MG63 (cell line): ENCODE results near the gene CYGB. TPM values are rescaled to one million over a fixed set of nuclear protein-coding genes. Genes with fewer than 3 reads are reported as not detected.

Experiments
- DNase-seq: peaks from one replicate; pipeline ENCODE4 v3.0.0-alpha.2; 2020
- H3K27me3 ChIP-seq: fragments of 250-450 bp; sonication (Bioruptor Pico); 2 replicates; pipeline ENCODE4 v1.5.1; 2020; ENCODE audit warnings: mild to moderate bottlenecking, moderate library complexity
- H3K36me3 ChIP-seq: fragments of 250-450 bp; sonication (Bioruptor Pico); 2 replicates; pipeline ENCODE4 v1.5.1; 2020; ENCODE audit warnings: mild to moderate bottlenecking, moderate library complexity
- H3K4me3 ChIP-seq: fragments of 250-450 bp; sonication (Bioruptor Pico); 2 replicates; pipeline ENCODE4 v1.5.1; 2020; ENCODE audit warnings: mild to moderate bottlenecking, moderate library complexity
- H3K9me3 ChIP-seq: fragments of 250-450 bp; sonication (Bioruptor Pico); 2 replicates; pipeline ENCODE4 v1.5.1; 2020; ENCODE audit warnings: mild to moderate bottlenecking, moderate library complexity
- total RNA-seq: library from RNA; depleted of rRNA; stranded (reverse); fragments of >200 nt; shearing (Covaris generic); gene quantifications from 2 replicates; pipeline ENCODE4 v1.2.3, GENCODE V29; 2014; ENCODE audit warnings: low replicate concordance

Gene CYGB
- total RNA-seq, 1 experiment from 2014 or later: 14.0 TPM

DNA sequence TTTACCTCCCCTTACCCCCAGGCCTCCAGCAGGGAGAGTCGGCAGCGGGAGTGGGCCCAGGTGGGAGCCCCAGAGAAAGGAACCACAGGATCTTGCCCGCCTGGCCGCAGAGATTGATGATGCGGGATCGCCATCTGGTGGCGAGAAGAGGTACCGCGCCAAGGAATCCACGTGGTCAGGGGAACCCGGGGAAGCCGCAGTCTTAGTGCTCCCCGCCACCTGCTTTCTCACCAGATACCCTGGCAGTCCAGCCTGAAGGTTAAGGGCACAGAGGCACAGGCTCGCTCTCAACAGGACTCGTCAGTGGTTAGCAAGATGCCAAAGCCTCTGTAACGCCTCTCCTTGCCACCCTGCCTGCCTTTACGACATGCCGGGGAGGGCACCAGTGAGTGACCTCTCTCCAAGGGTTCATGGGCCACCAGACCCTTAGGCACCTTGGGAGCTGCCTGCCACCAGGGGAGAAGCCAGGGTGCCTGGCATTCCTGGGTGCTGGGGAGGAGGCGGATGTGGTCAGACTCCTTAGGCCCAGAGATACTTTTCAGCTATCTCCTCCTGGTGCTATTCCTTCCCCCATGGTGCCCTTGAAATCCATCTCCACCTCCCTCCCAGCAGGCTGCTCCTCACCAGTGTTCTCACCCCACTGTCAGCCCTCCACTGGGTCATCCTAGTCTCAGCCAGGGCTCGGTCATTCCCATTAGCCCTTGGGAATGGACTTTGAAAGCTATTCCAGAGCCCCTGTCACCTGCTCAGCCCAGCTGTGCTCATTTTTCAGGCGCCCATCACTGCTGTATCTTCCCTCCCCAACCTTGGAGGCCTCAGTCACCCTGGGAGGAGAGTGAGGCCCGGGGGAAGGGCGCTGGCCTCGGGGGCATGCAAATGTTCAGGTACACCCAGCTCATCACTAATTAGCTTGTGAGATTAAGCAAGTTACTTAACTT, 30.8 kb downstream of the CYGB start:
- Histone ChIP-seq H3K27me3 (no peaks in the 10 kb centered on the region), H3K9me3 (no peaks in the 10 kb centered on the region), H3K36me3 (no peaks in the 10 kb centered on the region), H3K4me3 (no peak overlapping the region)
- peak; percentile 62 for DNase-seq

GRCh38 chr17:76504117-76504516, 33.4 kb downstream of the CYGB start:
- H3K4me3 ChIP-seq: no peak overlapping the region
- peak; percentile 28 for DNase-seq
- no peaks in the 10 kb centered on the region for H3K9me3 ChIP-seq
- H3K27me3 ChIP-seq: no peaks in the 10 kb centered on the region
- H3K36me3 ChIP-seq: 0 out of 2 replicates have a peak, but pooled peaks cover 2% of the 10 kb centered on the region

GRCh38 chr17:76502341-76503211, 34.9 kb downstream of the CYGB start:
- Histone ChIP-seq H3K27me3 (no peaks in the 10 kb centered on the region), H3K36me3 (0 out of 2 replicates have a peak, but pooled peaks cover 2% of the 10 kb centered on the region), H3K9me3 (no peaks in the 10 kb centered on the region), H3K4me3 (no peak overlapping the region)
- no peak for DNase-seq

GRCh38 chr17:76501827-76502307, 35.6 kb downstream of the CYGB start:
- no peak for DNase-seq
- H3K9me3 ChIP-seq: no peaks in the 10 kb centered on the region
- peak overlapping the region; percentile 62 for H3K4me3 ChIP-seq
- H3K36me3 ChIP-seq: 0 out of 2 replicates have a peak, but pooled peaks cover 2% of the 10 kb centered on the region
- no peaks in the 10 kb centered on the region for H3K27me3 ChIP-seq

DNA sequence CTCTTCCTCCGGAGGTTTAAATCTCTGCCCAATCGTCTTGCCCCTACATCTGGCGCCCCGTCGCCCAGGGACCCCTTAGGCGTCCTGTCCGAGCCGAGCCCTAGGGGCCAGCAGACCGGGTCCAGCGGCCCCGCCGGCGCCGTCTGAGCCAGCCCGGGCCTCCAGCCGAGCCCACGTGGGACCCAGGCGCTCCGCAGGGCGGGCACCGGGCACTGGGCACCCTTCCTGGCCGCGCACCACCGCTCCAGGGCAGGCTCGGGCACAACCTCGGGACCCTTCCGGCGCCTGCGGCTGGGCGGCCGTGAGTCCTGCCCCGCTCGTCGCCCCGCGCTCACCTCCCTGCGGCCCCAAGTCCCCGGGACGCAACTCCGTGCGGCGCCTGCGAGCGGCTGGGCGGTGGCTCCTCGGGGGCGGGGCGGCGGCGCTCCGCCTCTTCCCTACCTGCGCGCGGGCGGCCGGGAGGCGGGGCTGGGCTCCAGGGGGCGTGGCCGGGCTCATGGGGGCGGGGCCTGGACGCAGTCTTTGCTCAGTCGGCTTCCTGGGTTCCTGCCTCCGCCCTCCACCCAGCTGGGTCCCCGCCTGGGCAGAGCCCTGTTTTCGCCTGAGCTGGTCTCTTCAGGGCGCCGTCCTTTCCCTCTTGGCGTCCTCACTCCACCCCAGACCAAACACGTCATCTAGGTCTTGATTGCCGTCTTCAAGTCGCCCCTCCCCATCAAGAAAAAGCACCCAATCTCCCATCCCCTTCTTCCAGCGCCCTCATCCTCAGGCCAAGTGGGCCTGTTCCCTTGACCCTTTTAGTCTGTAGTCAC, 36.3 kb downstream of the CYGB start, which contains the start of gene RHBDF2:
RHBDF2 (minus strand) TSS at position 406 of the 809 bp plus-strand sequence. CDS start 19,899 bp downstream, outside the sequence.
- Histone ChIP-seq H3K9me3 (no peaks in the 10 kb centered on the region), H3K4me3 (peak within 1 kb of the TSS; percentile 62), H3K27me3 (no peaks in the 10 kb centered on the region), H3K36me3 (0 out of 2 replicates have a peak, but pooled peaks cover 2% of the 10 kb centered on the region)
- DNase-seq: peak; percentile 92

DNA sequence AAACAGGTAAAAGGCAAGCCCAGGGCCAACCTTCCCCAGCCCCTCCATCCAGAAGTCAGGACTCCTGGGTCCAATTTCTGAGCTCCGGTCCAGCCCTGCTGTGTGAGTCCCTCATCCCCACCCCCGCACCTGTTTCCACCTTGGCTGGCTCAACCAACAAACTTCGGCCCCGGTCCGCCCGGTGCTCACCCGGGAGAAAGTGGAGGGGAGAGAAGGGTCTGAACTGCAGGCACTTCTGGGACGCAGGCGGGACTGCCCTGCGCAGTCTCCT, 36.8 kb downstream of the CYGB start:
- Histone ChIP-seq H3K9me3 (no peaks in the 10 kb centered on the region), H3K27me3 (no peaks in the 10 kb centered on the region)
- no peak for DNase-seq

DNA sequence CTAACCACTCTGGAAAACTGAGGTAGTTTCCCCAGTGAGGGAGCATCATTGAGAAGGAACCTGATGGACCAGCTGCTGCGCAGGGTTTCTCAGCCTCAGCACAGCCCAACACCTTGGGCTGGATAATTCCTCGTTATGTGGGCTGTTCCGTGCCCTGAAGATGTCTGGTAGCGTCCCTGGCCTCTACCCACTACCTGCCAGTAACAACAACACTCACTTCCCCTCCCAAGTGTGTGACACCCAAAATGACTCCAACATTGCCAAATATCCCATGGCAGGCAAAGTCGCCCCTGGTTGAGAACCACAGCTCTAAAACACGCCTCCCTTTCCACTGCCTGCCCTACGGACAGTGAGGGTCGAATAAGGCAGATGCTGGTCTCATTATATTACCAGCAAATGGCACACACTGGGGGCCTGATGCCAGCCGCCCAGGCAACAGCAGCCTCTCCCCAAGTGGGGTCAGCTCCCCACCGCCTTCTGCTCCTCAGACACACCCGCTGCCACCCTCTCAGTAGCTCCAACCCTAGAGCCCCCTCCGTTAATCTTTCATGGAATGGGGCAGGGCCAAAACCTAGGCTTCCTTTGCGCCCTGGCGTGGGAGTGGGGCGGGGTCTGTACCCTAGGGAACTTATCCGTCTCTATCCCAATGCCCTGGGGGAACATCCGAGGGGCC, 37.3 kb downstream of the CYGB start:
- H3K4me3 ChIP-seq: peak overlapping the region; percentile 62
- no peaks in the 10 kb centered on the region for H3K27me3 ChIP-seq
- peaks cover 2% of the 10 kb centered on the region; the same call in 1 of the 2 replicates for H3K36me3 ChIP-seq
- no peak for DNase-seq
- H3K9me3 ChIP-seq: no peaks in the 10 kb centered on the region

More for the DNA sequence above, 36.8 kb downstream of the CYGB start:
- H3K4me3 ChIP-seq: peak overlapping the region; percentile 62
- H3K36me3 ChIP-seq: peaks cover 2% of the 10 kb centered on the region; the same call in 1 of the 2 replicates

- H3K36me3 ChIP-seq: peaks cover 5% of the 10 kb centered on the region; the same call in 1 of the 2 replicates
- no peaks in the 10 kb centered on the region for H3K27me3 ChIP-seq
- no peaks in the 10 kb centered on the region for H3K9me3 ChIP-seq
- peak overlapping the region; percentile 62; the same call in 1 of the 2 replicates for H3K4me3 ChIP-seq
- peak; percentile 59 for DNase-seq
These were observed 38.2 kb downstream of the CYGB start for GRCh38 chr17:76499267-76499667.

GRCh38 chr17:76498876-76499251, 38.6 kb downstream of the CYGB start:
- DNase-seq: no peak

GRCh38 chr17:76497979-76498875, 39.3 kb downstream of the CYGB start:
- H3K27me3 ChIP-seq: no peaks in the 10 kb centered on the region
- H3K4me3 ChIP-seq: no peak overlapping the region
- H3K9me3 ChIP-seq: no peaks in the 10 kb centered on the region
- peak; percentile 84 for DNase-seq
- H3K36me3 ChIP-seq: peaks cover 5% of the 10 kb centered on the region; the same call in 1 of the 2 replicates

More at GRCh38 chr17:76498876-76499251, 38.6 kb downstream of the CYGB start:
- H3K9me3 ChIP-seq: no peaks in the 10 kb centered on the region
- no peak overlapping the region; the same call in 1 of the 2 replicates for H3K4me3 ChIP-seq
- H3K36me3 ChIP-seq: peaks cover 5% of the 10 kb centered on the region; the same call in 1 of the 2 replicates
- no peaks in the 10 kb centered on the region for H3K27me3 ChIP-seq

DNA sequence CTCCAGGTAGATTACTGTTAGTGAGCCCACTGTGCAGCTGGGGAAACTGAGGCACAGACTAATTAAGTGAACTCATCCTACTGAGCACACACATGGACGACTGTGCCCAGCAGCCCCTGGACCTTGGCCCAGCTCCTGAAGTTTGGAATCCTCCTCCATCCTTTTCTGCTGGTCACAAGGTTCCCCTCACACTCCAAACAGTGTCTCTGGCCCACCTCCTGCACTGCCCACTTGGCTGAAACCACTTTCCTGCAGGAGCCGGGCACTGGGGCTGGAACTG, 39.9 kb downstream of the CYGB start:
- peaks cover 5% of the 10 kb centered on the region; the same call in 1 of the 2 replicates for H3K36me3 ChIP-seq
- no peaks in the 10 kb centered on the region for H3K27me3 ChIP-seq
- no peak overlapping the region for H3K4me3 ChIP-seq
- no peak for DNase-seq
- H3K9me3 ChIP-seq: no peaks in the 10 kb centered on the region

- no peak overlapping the region for H3K4me3 ChIP-seq
- H3K9me3 ChIP-seq: no peaks in the 10 kb centered on the region
These were observed 41.0 kb downstream of the CYGB start for GRCh38 chr17:76496464-76496863.

DNA sequence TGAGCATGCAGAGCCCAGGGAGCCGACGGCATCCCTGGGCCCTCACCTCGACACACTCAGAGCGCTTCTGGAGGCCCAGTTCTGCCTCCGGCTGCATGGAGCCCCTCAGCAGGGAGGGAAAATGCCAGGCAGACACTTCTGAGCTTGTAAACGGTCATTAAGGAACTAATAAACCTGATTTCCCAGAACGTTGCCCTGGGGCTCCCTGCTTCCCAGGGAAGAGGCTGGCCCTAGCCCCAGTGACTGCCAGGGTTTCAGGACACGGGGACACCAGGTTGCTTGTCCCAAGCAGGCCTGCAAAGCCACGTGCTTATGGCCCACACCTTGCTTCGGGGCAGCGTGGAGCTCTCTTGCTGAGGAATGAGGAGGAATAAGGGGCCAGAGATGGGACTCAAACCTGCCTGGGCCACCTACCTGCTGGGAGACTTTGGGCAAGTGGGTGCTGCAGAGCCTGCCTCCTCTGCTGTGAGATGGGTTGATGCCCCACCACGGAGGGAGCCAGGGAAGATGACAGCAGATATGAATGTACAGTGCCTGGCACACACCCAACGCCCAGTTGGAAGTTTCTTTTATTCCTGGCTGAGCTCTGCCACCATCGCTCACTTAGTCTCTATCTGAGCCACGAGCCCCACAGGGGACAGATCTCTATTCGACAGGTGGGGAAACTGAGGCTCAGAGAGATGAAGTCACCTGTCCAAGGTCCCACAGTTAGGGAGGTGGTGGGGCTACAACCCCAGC, 41.7 kb downstream of the CYGB start:
- DNase-seq: peak; percentile 42
- Histone ChIP-seq H3K4me3 (no peak overlapping the region), H3K9me3 (no peaks in the 10 kb centered on the region), H3K36me3 (peaks cover 5% of the 10 kb centered on the region; the same call in 1 of the 2 replicates), H3K27me3 (no peaks in the 10 kb centered on the region)

More at GRCh38 chr17:76496464-76496863, 41.0 kb downstream of the CYGB start:
- no peaks in the 10 kb centered on the region for H3K27me3 ChIP-seq
- H3K36me3 ChIP-seq: peaks cover 5% of the 10 kb centered on the region; the same call in 1 of the 2 replicates
- DNase-seq: no peak

DNA sequence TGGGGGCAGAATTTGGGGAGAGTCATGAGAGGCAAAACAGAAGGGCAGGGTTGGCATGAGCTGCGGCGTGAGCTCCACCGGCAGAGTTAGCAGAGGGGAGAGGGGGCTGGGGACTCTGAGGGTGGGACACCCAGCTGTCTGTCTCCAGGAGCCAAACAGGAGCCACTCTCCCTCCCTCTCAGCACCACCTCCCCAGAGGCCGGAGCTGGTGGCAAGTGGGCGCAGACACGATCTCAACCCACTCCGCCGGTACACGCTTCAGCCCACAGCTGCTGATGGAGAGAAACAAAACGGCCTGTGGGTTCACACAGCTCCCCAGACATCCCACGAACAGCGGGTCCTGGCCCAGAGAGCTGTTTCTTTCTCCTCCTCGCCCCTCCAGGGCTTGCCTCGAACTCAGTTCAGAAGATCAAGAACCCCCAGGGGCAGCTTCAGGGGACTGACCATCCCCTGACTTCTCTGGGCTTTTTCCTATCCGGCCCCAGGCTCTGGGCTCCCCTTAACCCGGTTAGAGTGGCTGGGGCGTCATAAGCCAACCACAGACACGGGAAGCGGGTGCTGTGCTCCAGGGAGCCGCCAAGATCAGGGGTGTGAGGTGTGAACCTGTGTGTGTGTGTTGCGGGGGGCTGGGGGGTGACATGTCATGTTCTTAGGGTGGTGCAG, 43.9 kb downstream of the CYGB start:
- no peak for DNase-seq
- peaks cover 3% of the 10 kb centered on the region; the same call in 1 of the 2 replicates for H3K36me3 ChIP-seq
- H3K4me3 ChIP-seq: no peak overlapping the region
- H3K27me3 ChIP-seq: no peaks in the 10 kb centered on the region
- no peaks in the 10 kb centered on the region for H3K9me3 ChIP-seq
